ENCODE data around the gene CLDN2. TPM values are rescaled to one million over a fixed set of nuclear protein-coding genes. Genes with fewer than 3 reads are reported as not detected.

The CLDN2 gene
- total RNA-seq, 1 experiment from 2014 or later, result not detected

DNA sequence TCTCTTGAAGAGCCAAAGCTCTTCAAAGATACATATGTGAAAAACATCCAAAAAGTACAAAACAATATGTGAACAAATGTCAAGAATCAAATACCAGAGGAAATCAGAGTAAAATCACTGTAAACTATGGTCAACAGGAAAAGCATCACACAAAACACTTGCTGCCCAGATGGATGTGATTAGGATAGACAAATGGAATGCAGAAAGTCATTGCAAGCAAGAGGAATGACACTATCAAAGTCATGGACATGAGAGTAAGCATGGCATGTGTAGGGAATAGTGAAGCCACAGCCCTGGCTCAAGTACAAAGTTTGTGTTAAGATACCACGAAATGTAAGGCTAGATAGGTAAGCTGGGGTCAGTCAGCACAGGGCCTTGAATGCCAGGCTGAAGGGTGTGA is 37.7 kb downstream of the CLDN2 start:
- DNase-seq (ENCODE audit: low spot score), result no peak
- no peak overlapping the region for H3K4me3 ChIP-seq (ENCODE audit: low read depth, low read length, poor library complexity, severe bottlenecking)
- TF ChIP-seq, protein P1, sequence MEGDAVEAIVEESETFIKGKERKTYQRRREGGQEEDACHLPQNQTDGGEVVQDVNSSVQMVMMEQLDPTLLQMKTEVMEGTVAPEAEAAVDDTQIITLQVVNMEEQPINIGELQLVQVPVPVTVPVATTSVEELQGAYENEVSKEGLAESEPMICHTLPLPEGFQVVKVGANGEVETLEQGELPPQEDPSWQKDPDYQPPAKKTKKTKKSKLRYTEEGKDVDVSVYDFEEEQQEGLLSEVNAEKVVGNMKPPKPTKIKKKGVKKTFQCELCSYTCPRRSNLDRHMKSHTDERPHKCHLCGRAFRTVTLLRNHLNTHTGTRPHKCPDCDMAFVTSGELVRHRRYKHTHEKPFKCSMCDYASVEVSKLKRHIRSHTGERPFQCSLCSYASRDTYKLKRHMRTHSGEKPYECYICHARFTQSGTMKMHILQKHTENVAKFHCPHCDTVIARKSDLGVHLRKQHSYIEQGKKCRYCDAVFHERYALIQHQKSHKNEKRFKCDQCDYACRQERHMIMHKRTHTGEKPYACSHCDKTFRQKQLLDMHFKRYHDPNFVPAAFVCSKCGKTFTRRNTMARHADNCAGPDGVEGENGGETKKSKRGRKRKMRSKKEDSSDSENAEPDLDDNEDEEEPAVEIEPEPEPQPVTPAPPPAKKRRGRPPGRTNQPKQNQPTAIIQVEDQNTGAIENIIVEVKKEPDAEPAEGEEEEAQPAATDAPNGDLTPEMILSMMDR (conservative IDR thresholded peaks at IDR 0.05; ENCODE audit: low read depth, low read length), result no peak
- no peak for TF ChIP-seq EZH2 (IDR thresholded peaks at IDR 0.05; ENCODE audit: borderline replicate concordance, low read depth, low read length, poor library complexity, severe bottlenecking)
- no peaks in the 10 kb centered on the region for H3K27me3 ChIP-seq (replicated peaks; ENCODE audit: insufficient read depth, low read depth, low read length, poor library complexity)
- intact Hi-C loops (cut with micrococcal nuclease; ENCODE audit: unreplicated experiment), result no loop called here
- ChIA-PET CTCF (interaction anchor here (0.6 kb wide), 1 partner anchor 54 kb away, joined by 3 read pairs; no protein-coding TSS in a partner anchor), POLR2A (ENCODE audit: low non-redundant PET) (no interaction called here)
- H3K4me1 ChIP-seq (ENCODE audit: insufficient read depth, low read length, poor library complexity, severe bottlenecking), result no peaks in the 10 kb centered on the region
- no peaks in the 10 kb centered on the region for H3K9me3 ChIP-seq (ENCODE audit: low read depth, low read length, poor library complexity, severe bottlenecking)
- no peak overlapping the region for H3K27ac ChIP-seq (ENCODE audit: low read depth, low read length, poor library complexity, severe bottlenecking)
- no peaks in the 10 kb centered on the region for H3K36me3 ChIP-seq (ENCODE audit: insufficient read depth, low read length, poor library complexity, severe bottlenecking)
- BruUV-seq (replicated peaks), result no TSS peak

DNA sequence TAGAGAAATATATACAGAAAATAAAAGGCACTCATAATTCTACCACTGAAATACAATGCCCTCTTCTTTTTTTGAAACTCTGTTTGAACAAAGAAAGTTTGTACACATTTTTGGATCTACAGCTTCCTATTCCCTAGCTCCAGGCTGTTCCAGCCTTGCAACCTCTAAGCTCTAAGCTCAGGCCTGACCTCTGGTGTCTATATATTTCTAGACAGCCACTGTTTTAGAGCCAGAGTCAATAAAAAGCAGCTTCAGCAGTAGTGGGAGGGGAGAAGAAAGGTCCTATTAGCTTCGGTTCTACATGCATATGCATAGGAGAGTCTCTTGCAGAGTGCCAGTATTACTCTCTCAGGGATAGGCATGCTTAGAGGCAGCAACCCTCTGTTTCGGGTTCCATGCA is 39.7 kb downstream of the CLDN2 start:
- CTCF ChIA-PET, result interaction anchor here (1.1 to 1.3 kb wide), 2 partner anchors 61 to 65 kb away, joined by 7 read pairs; no protein-coding TSS in a partner anchor
- Histone ChIP-seq H3K27ac (ENCODE audit: low read depth, low read length, poor library complexity, severe bottlenecking) (no peak overlapping the region), H3K36me3 (ENCODE audit: insufficient read depth, low read length, poor library complexity, severe bottlenecking) (no peaks in the 10 kb centered on the region), H3K4me1 (ENCODE audit: insufficient read depth, low read length, poor library complexity, severe bottlenecking) (no peaks in the 10 kb centered on the region), H3K9me3 (ENCODE audit: low read depth, low read length, poor library complexity, severe bottlenecking) (no peaks in the 10 kb centered on the region), H3K27me3 (replicated peaks; ENCODE audit: insufficient read depth, low read depth, low read length, poor library complexity) (no peaks in the 10 kb centered on the region), H3K4me3 (ENCODE audit: low read depth, low read length, poor library complexity, severe bottlenecking) (no peak overlapping the region)
- intact Hi-C loops (cut with micrococcal nuclease; ENCODE audit: unreplicated experiment), result no loop called here
- DNase-seq (ENCODE audit: low spot score), result peak; percentile 31
- BruUV-seq (replicated peaks), result no TSS peak
- TF ChIP-seq, protein P1 (conservative IDR thresholded peaks at IDR 0.05; ENCODE audit: low read depth, low read length), result 0 out of 2 replicates have a peak, but pooled peaks have one; percentile 26
- no peak for TF ChIP-seq EZH2 (IDR thresholded peaks at IDR 0.05; ENCODE audit: borderline replicate concordance, low read depth, low read length, poor library complexity, severe bottlenecking)
- POLR2A ChIA-PET (ENCODE audit: low non-redundant PET), result no interaction called here

DNA sequence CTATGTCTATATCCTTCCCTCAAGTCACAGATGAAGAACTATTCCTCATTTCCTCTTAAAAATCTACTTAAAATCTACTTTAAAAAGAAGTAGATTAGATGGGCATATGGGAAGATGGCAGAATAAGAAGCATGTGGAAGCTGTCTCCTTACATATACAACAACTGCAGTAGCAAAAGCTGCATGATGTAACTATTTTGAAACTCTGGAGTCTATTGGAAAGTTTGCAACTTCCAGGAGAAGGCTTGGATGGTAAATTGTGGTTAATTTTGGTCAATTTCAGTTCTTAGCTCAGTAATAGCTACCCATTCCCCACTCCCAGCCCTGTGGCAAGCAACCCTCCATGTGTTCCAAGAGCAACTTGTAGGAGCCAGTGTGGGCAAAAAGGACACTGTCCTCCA is 42.9 kb downstream of the CLDN2 start:
- CTCF ChIA-PET, result no interaction called here
- Histone ChIP-seq H3K36me3 (ENCODE audit: insufficient read depth, low read length, poor library complexity, severe bottlenecking) (no peaks in the 10 kb centered on the region), H3K27me3 (replicated peaks; ENCODE audit: insufficient read depth, low read depth, low read length, poor library complexity) (no peaks in the 10 kb centered on the region), H3K27ac (ENCODE audit: low read depth, low read length, poor library complexity, severe bottlenecking) (no peak overlapping the region), H3K4me1 (ENCODE audit: insufficient read depth, low read length, poor library complexity, severe bottlenecking) (no peaks in the 10 kb centered on the region), H3K9me3 (ENCODE audit: low read depth, low read length, poor library complexity, severe bottlenecking) (no peaks in the 10 kb centered on the region), H3K4me3 (ENCODE audit: low read depth, low read length, poor library complexity, severe bottlenecking) (no peak overlapping the region)
- BruUV-seq (replicated peaks), result no TSS peak
- TF ChIP-seq, protein P1 (conservative IDR thresholded peaks at IDR 0.05; ENCODE audit: low read depth, low read length), result no peak
- no peak for TF ChIP-seq EZH2 (IDR thresholded peaks at IDR 0.05; ENCODE audit: borderline replicate concordance, low read depth, low read length, poor library complexity, severe bottlenecking)
- POLR2A ChIA-PET (ENCODE audit: low non-redundant PET), result no interaction called here
- no peak for DNase-seq (ENCODE audit: low spot score)
- intact Hi-C loops (cut with micrococcal nuclease; ENCODE audit: unreplicated experiment), result no loop called here

Data from A673 (cell line).